ENCODE data around the gene PPAT. TPM values are rescaled to one million over a fixed set of nuclear protein-coding genes. Genes with fewer than 3 reads are reported as not detected.
"Not testable (repeated sequence)": the region's sequence is repeated elsewhere in the genome, so short reads cannot be mapped to it uniquely, and the experiment has no call there.

Gene PPAT
- total RNA-seq, 1 donor from 2014 or later = 60.1 TPM

- H3K27me3 Mint-ChIP-seq (ENCODE audit: insufficient read depth) = no peaks in the 10 kb centered on the region
- H3K36me3 Mint-ChIP-seq (ENCODE audit: low read depth) = peaks cover 22% of the 10 kb centered on the region
- no peaks in the 10 kb centered on the region for H3K4me1 Mint-ChIP-seq (ENCODE audit: low read depth)
- no peak for DNase-seq (ENCODE audit: low spot score)
- intact Hi-C loops (cut with micrococcal nuclease) = no loop called here
- no peak overlapping the region for H3K27ac Mint-ChIP-seq
- H3K4me3 Mint-ChIP-seq = no peak overlapping the region
- H3K9me3 Mint-ChIP-seq = no peaks in the 10 kb centered on the region
Observed at GRCh38 chr4:56400560-56400959, 34.9 kb downstream of the PPAT start.

GRCh38 chr4:56391270-56391669, 44.1 kb downstream of the PPAT start:
- no peaks in the 10 kb centered on the region for H3K27me3 Mint-ChIP-seq (ENCODE audit: insufficient read depth)
- peaks cover 7% of the 10 kb centered on the region for H3K36me3 Mint-ChIP-seq (ENCODE audit: low read depth)
- H3K9me3 Mint-ChIP-seq = no peaks in the 10 kb centered on the region
- intact Hi-C loops (cut with micrococcal nuclease) = no loop called here
- DNase-seq (ENCODE audit: low spot score) = no peak
- no peak overlapping the region for H3K27ac Mint-ChIP-seq
- H3K4me3 Mint-ChIP-seq = no peak overlapping the region
- H3K4me1 Mint-ChIP-seq (ENCODE audit: low read depth) = peaks cover 26% of the 10 kb centered on the region

GRCh38 chr4:56389558-56389957, 45.9 kb downstream of the PPAT start:
- H3K27me3 Mint-ChIP-seq (ENCODE audit: insufficient read depth) = no peaks in the 10 kb centered on the region
- DNase-seq (ENCODE audit: low spot score) = no peak
- peak overlapping the region; percentile 53 for H3K27ac Mint-ChIP-seq
- intact Hi-C loops (cut with micrococcal nuclease) = loop anchor here (5.0 kb wide), 3 partner anchors 143 to 842 kb away; partner anchors contain the start of gene CLOCK
- no peaks in the 10 kb centered on the region for H3K9me3 Mint-ChIP-seq
- peaks cover 2% of the 10 kb centered on the region for H3K36me3 Mint-ChIP-seq (ENCODE audit: low read depth)
- peak overlapping the region; percentile 92 for H3K4me3 Mint-ChIP-seq
- peaks cover 26% of the 10 kb centered on the region for H3K4me1 Mint-ChIP-seq (ENCODE audit: low read depth)

GRCh38 chr4:56388306-56388705, 47.1 kb downstream of the PPAT start:
- Mint-ChIP-seq H3K4me1 (ENCODE audit: low read depth) (peaks cover 26% of the 10 kb centered on the region), H3K27ac (peak overlapping the region; percentile 97), H3K9me3 (no peaks in the 10 kb centered on the region), H3K4me3 (peak overlapping the region; percentile 92), H3K27me3 (ENCODE audit: insufficient read depth) (no peaks in the 10 kb centered on the region), H3K36me3 (ENCODE audit: low read depth) (peaks cover 2% of the 10 kb centered on the region)
- intact Hi-C loops (cut with micrococcal nuclease) = loop anchor here (5.0 kb wide), 3 partner anchors 144 to 841 kb away; partner anchors contain the start of gene CLOCK
- no peak for DNase-seq (ENCODE audit: low spot score)

- peak within 1 kb of the TSS; percentile 97 for H3K27ac Mint-ChIP-seq
- H3K27me3 Mint-ChIP-seq (ENCODE audit: insufficient read depth) = no peaks in the 10 kb centered on the region
- intact Hi-C loops (cut with micrococcal nuclease) = loop anchor here (1.0 to 5.0 kb wide), 10 partner anchors 48 to 991 kb away; partner anchors contain the start of genes CEP135, CLOCK, EXOC1 and PPAT
- H3K9me3 Mint-ChIP-seq = no peaks in the 10 kb centered on the region
- peaks cover 2% of the 10 kb centered on the region for H3K36me3 Mint-ChIP-seq (ENCODE audit: low read depth)
- peak; percentile 93 for DNase-seq (ENCODE audit: low spot score)
- peaks cover 26% of the 10 kb centered on the region for H3K4me1 Mint-ChIP-seq (ENCODE audit: low read depth)
- peak within 1 kb of the TSS; percentile 92 for H3K4me3 Mint-ChIP-seq
Observed at GRCh38 chr4:56387023-56388001, 48.1 kb downstream of the PPAT start, which contains the start of gene AASDH. Gene AASDH (minus strand): TSS chr4:56387491. CDS start chr4:56384299, 3,192 bp downstream.

GRCh38 chr4:56386091-56386490, 49.3 kb downstream of the PPAT start:
- Mint-ChIP-seq H3K27ac (peak overlapping the region; percentile 63), H3K4me1 (ENCODE audit: low read depth) (peaks cover 26% of the 10 kb centered on the region), H3K4me3 (peak overlapping the region; percentile 92), H3K27me3 (ENCODE audit: insufficient read depth) (no peaks in the 10 kb centered on the region), H3K9me3 (no peaks in the 10 kb centered on the region), H3K36me3 (ENCODE audit: low read depth) (peaks cover 4% of the 10 kb centered on the region)
- no peak for DNase-seq (ENCODE audit: low spot score)
- intact Hi-C loops (cut with micrococcal nuclease) = loop anchor here (2.0 to 5.0 kb wide), 4 partner anchors 146 to 989 kb away; partner anchors contain the start of gene CLOCK

GRCh38 chr4:56375458-56375857, 60.0 kb downstream of the PPAT start:
- Mint-ChIP-seq H3K27ac (no peak overlapping the region), H3K9me3 (no peaks in the 10 kb centered on the region), H3K27me3 (ENCODE audit: insufficient read depth) (no peaks in the 10 kb centered on the region), H3K4me3 (no peak overlapping the region), H3K4me1 (ENCODE audit: low read depth) (no peaks in the 10 kb centered on the region), H3K36me3 (ENCODE audit: low read depth) (peaks cover 13% of the 10 kb centered on the region)
- DNase-seq (ENCODE audit: low spot score) = no peak
- intact Hi-C loops (cut with micrococcal nuclease) = no loop called here

- intact Hi-C loops (cut with micrococcal nuclease) = no loop called here
Observed at GRCh38 chr4:56374956-56375355, 60.5 kb downstream of the PPAT start.

GRCh38 chr4:56372774-56373173, 62.6 kb downstream of the PPAT start:
- no peak overlapping the region for H3K27ac Mint-ChIP-seq
- peaks cover 3% of the 10 kb centered on the region for H3K9me3 Mint-ChIP-seq
- H3K4me1 Mint-ChIP-seq (ENCODE audit: low read depth) = no peaks in the 10 kb centered on the region

More at GRCh38 chr4:56374956-56375355, 60.5 kb downstream of the PPAT start:
- Mint-ChIP-seq H3K9me3 (no peaks in the 10 kb centered on the region), H3K4me1 (ENCODE audit: low read depth) (no peaks in the 10 kb centered on the region), H3K27me3 (ENCODE audit: insufficient read depth) (no peaks in the 10 kb centered on the region), H3K27ac (no peak overlapping the region), H3K36me3 (ENCODE audit: low read depth) (peaks cover 14% of the 10 kb centered on the region), H3K4me3 (no peak overlapping the region)
- DNase-seq (ENCODE audit: low spot score) = no peak

GRCh38 chr4:56371426-56372220, 63.8 kb downstream of the PPAT start:
- no peak overlapping the region for H3K4me3 Mint-ChIP-seq
- no peak for DNase-seq (ENCODE audit: low spot score)
- peaks cover 15% of the 10 kb centered on the region for H3K36me3 Mint-ChIP-seq (ENCODE audit: low read depth)
- peaks cover 3% of the 10 kb centered on the region for H3K9me3 Mint-ChIP-seq
- intact Hi-C loops (cut with micrococcal nuclease) = no loop called here
- no peaks in the 10 kb centered on the region for H3K27me3 Mint-ChIP-seq (ENCODE audit: insufficient read depth)
- no peak overlapping the region for H3K27ac Mint-ChIP-seq
- H3K4me1 Mint-ChIP-seq (ENCODE audit: low read depth) = no peaks in the 10 kb centered on the region

More at GRCh38 chr4:56372774-56373173, 62.6 kb downstream of the PPAT start:
- H3K27me3 Mint-ChIP-seq (ENCODE audit: insufficient read depth) = no peaks in the 10 kb centered on the region
- no peak overlapping the region for H3K4me3 Mint-ChIP-seq
- intact Hi-C loops (cut with micrococcal nuclease) = no loop called here
- DNase-seq (ENCODE audit: low spot score) = no peak
- peaks cover 19% of the 10 kb centered on the region for H3K36me3 Mint-ChIP-seq (ENCODE audit: low read depth)

- Mint-ChIP-seq H3K4me1 (ENCODE audit: low read depth) (no peaks in the 10 kb centered on the region), H3K36me3 (ENCODE audit: low read depth) (peaks cover 15% of the 10 kb centered on the region), H3K9me3 (peaks cover 3% of the 10 kb centered on the region), H3K27ac (no peak overlapping the region), H3K4me3 (no peak overlapping the region), H3K27me3 (ENCODE audit: insufficient read depth) (no peaks in the 10 kb centered on the region)
- intact Hi-C loops (cut with micrococcal nuclease) = no loop called here
- DNase-seq (ENCODE audit: low spot score) = no peak
Observed at GRCh38 chr4:56370377-56370776, 65.0 kb downstream of the PPAT start.

GRCh38 chr4:56362981-56363380, 72.4 kb downstream of the PPAT start:
- H3K4me1 Mint-ChIP-seq (ENCODE audit: low read depth); H3K27ac Mint-ChIP-seq; intact Hi-C loops (cut with micrococcal nuclease); DNase-seq (ENCODE audit: low spot score); H3K4me3 Mint-ChIP-seq; H3K27me3 Mint-ChIP-seq (ENCODE audit: insufficient read depth); H3K9me3 Mint-ChIP-seq; H3K36me3 Mint-ChIP-seq (ENCODE audit: low read depth): not testable (repeated sequence)

Measured in activated T-helper 1 cell treated with anti-CD3 and anti-CD28 coated beads, Interleukin-12 subunit alpha, Interleukin-12 subunit beta, Interleukin-2, Interleukin-4 antibody, amounts not matched to agents 30 ng/mL and 10 ng/mL and 1 ng/mL, durations not matched to agents 14 hours and 24 hours and 36 hours (primary cell).